ENCODE results near the gene FGD3. TPM values are rescaled to one million over a fixed set of nuclear protein-coding genes. Genes with fewer than 3 reads are reported as not detected.

Gene FGD3
- total and polyA plus RNA-seq, 2 experiments from 2014 or later = 5.8 to 6.5 TPM

- TF ChIP-seq CTCF (IDR thresholded peaks at IDR 0.05; ENCODE audit: poor library complexity) = no peak
- no peak for TF ChIP-seq EZH2 (IDR thresholded peaks at IDR 0.05; ENCODE audit: borderline replicate concordance)
- no peak for TF ChIP-seq EZH2phosphoT487 (IDR thresholded peaks at IDR 0.05; ENCODE audit: low read depth, severe bottlenecking, unreplicated experiment)
- Histone ChIP-seq H3K4me1 (ENCODE audit: insufficient read depth) (peaks cover 13% of the 10 kb centered on the region), H3K27me3 (no peaks in the 10 kb centered on the region), H3K79me2 (no peaks in the 10 kb centered on the region), H3K4me2 (no peak overlapping the region), H3K4me3 (no peak overlapping the region), H3K27ac (no peak overlapping the region), H3K9me2 (replicated peaks; ENCODE audit: insufficient read depth) (no peaks in the 10 kb centered on the region), H3K9me3 (ENCODE audit: low read depth) (no peaks in the 10 kb centered on the region), H2AFZ (no peak overlapping the region), H4K20me1 (ENCODE audit: insufficient read depth, poor library complexity, severe bottlenecking) (no peaks in the 10 kb centered on the region), H3K36me3 (replicated peaks; ENCODE audit: insufficient read depth, low read depth) (no peaks in the 10 kb centered on the region)
- no peak for DNase-seq (ENCODE audit: low spot score)
- 79% methylated on average over 5 of the region's 5 CpGs for WGBS (ENCODE audit: low lambda C conversion rate, missing lambda C conversion rate)
Observed at GRCh38 chr9:92970467-92970923, 23.2 kb downstream of the FGD3 start.

GRCh38 chr9:92971121-92971520, 23.8 kb downstream of the FGD3 start:
- no peak overlapping the region for H3K4me3 ChIP-seq
- peaks cover 13% of the 10 kb centered on the region for H3K4me1 ChIP-seq (ENCODE audit: insufficient read depth)
- H2AFZ ChIP-seq = no peak overlapping the region
- 77% methylated on average over 5 of the region's 5 CpGs for WGBS (ENCODE audit: low lambda C conversion rate, missing lambda C conversion rate)
- no peaks in the 10 kb centered on the region for H3K79me2 ChIP-seq
- no peaks in the 10 kb centered on the region for H4K20me1 ChIP-seq (ENCODE audit: insufficient read depth, poor library complexity, severe bottlenecking)
- no peaks in the 10 kb centered on the region for H3K36me3 ChIP-seq (replicated peaks; ENCODE audit: insufficient read depth, low read depth)
- no peak overlapping the region for H3K4me2 ChIP-seq
- no peaks in the 10 kb centered on the region for H3K27me3 ChIP-seq
- TF ChIP-seq CTCF (IDR thresholded peaks at IDR 0.05; ENCODE audit: poor library complexity) (no peak), EZH2phosphoT487 (IDR thresholded peaks at IDR 0.05; ENCODE audit: low read depth, severe bottlenecking, unreplicated experiment) (no peak), EZH2 (IDR thresholded peaks at IDR 0.05; ENCODE audit: borderline replicate concordance) (no peak)
- DNase-seq (ENCODE audit: low spot score) = no peak
- no peaks in the 10 kb centered on the region for H3K9me3 ChIP-seq (ENCODE audit: low read depth)
- no peaks in the 10 kb centered on the region for H3K9me2 ChIP-seq (replicated peaks; ENCODE audit: insufficient read depth)
- H3K27ac ChIP-seq = no peak overlapping the region

GRCh38 chr9:92971776-92972175, 24.5 kb downstream of the FGD3 start:
- Histone ChIP-seq H3K4me2 (no peak overlapping the region), H2AFZ (no peak overlapping the region), H3K79me2 (no peaks in the 10 kb centered on the region), H3K4me3 (no peak overlapping the region), H3K27me3 (no peaks in the 10 kb centered on the region), H3K36me3 (replicated peaks; ENCODE audit: insufficient read depth, low read depth) (no peaks in the 10 kb centered on the region), H3K4me1 (ENCODE audit: insufficient read depth) (peaks cover 13% of the 10 kb centered on the region), H3K27ac (no peak overlapping the region), H4K20me1 (ENCODE audit: insufficient read depth, poor library complexity, severe bottlenecking) (no peaks in the 10 kb centered on the region), H3K9me3 (ENCODE audit: low read depth) (no peaks in the 10 kb centered on the region), H3K9me2 (replicated peaks; ENCODE audit: insufficient read depth) (no peaks in the 10 kb centered on the region)
- no peak for TF ChIP-seq CTCF (IDR thresholded peaks at IDR 0.05; ENCODE audit: poor library complexity)
- no peak for TF ChIP-seq EZH2 (IDR thresholded peaks at IDR 0.05; ENCODE audit: borderline replicate concordance)
- TF ChIP-seq EZH2phosphoT487 (IDR thresholded peaks at IDR 0.05; ENCODE audit: low read depth, severe bottlenecking, unreplicated experiment) = no peak
- DNase-seq (ENCODE audit: low spot score) = no peak
- 100% methylated on average over 1 of the region's 1 CpG for WGBS (ENCODE audit: low lambda C conversion rate, missing lambda C conversion rate)

- Histone ChIP-seq H3K79me2 (no peaks in the 10 kb centered on the region), H2AFZ (no peak overlapping the region), H3K9me3 (ENCODE audit: low read depth) (no peaks in the 10 kb centered on the region), H3K4me3 (no peak overlapping the region), H3K27ac (peak overlapping the region; percentile 92), H3K9me2 (replicated peaks; ENCODE audit: insufficient read depth) (no peaks in the 10 kb centered on the region), H3K4me2 (peak overlapping the region; percentile 53), H4K20me1 (ENCODE audit: insufficient read depth, poor library complexity, severe bottlenecking) (no peaks in the 10 kb centered on the region), H3K4me1 (ENCODE audit: insufficient read depth) (peaks cover 13% of the 10 kb centered on the region), H3K27me3 (no peaks in the 10 kb centered on the region), H3K36me3 (replicated peaks; ENCODE audit: insufficient read depth, low read depth) (no peaks in the 10 kb centered on the region)
- no peak for DNase-seq (ENCODE audit: low spot score)
- TF ChIP-seq CTCF (IDR thresholded peaks at IDR 0.05; ENCODE audit: poor library complexity) (no peak), EZH2phosphoT487 (IDR thresholded peaks at IDR 0.05; ENCODE audit: low read depth, severe bottlenecking, unreplicated experiment) (no peak), EZH2 (IDR thresholded peaks at IDR 0.05; ENCODE audit: borderline replicate concordance) (no peak)
- 80% methylated on average over 7 of the region's 7 CpGs for WGBS (ENCODE audit: low lambda C conversion rate, missing lambda C conversion rate)
Observed at GRCh38 chr9:92973700-92974099, 26.4 kb downstream of the FGD3 start.
